NCI-H1694 treated with DMSO at 0.1 percent for 48 hours (cell line): Measurements from ENCODE around the gene POLR2L.

Source experiments
- DNase-seq: peaks from one replicate; lab custom pipeline; 2025; lab: John Stamatoyannopoulos, UW

Gene POLR2L

DNA sequence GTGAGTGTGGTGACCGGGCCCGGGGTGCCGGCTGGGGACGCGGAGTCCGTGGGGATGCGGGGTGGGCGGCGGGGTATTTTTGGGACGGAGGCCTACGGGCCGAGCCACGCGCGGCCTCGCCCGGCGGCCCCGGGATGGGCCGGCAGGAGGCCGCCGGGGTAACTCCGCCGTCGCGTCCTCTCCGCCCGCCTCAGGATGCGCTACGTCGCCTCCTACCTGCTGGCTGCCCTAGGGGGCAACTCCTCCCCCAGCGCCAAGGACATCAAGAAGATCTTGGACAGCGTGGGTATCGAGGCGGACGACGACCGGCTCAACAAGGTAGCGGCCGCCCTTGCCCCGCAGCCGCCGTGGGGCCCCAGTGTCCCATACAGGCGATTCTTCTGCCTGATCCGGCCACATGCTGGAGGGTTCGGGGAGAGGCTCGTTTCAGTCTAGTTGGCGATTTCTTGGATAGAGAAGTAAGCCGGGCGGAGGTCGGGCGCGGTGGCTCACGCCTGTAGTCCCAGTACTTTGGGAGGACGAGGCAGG is 32.2 kb downstream of the POLR2L start:
- DNase-seq = no peak

DNA sequence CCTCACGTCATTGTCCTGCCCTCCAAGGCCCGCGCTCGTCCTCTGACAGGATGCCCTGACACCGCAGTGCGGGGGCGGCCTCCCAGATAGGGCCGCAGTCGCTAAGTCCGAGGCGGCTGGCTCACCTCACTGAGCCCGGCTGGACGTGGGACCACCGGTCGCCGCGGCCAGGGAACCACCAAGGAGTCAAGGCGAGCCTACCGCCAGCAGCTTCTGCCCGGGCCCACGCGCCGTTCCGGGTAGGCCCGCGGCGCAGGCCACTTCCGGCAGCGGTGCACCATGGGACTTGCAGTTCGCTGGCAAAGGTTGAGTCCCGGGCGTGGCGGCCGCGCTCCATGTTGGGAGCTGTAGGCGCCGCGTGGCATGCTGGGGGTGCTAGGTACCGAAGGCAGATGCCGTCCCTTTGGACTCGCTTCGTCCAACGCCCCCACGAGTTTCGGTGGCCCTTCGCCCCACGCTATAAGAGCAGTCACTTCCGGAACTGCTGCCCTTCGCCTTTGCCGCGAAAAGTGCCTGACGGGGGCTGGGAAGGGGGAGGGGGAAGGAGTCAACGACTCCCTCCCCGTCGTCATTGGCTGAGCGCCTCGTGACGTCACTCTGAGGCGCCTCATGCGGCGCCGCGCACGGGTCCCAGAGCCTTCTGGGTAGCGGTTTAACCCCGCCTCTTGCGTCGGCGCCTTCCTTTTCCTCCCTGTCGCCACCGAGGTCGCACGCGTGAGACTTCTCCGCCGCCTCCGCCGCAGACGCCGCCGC is 32.9 kb downstream of the POLR2L start, which contains the start of gene RPLP2:
TSS of gene RPLP2 (plus strand) at position 681 of the 753 bp plus-strand sequence. CDS start 268 bp downstream, outside the sequence.
- peak; percentile 87 for DNase-seq

DNA sequence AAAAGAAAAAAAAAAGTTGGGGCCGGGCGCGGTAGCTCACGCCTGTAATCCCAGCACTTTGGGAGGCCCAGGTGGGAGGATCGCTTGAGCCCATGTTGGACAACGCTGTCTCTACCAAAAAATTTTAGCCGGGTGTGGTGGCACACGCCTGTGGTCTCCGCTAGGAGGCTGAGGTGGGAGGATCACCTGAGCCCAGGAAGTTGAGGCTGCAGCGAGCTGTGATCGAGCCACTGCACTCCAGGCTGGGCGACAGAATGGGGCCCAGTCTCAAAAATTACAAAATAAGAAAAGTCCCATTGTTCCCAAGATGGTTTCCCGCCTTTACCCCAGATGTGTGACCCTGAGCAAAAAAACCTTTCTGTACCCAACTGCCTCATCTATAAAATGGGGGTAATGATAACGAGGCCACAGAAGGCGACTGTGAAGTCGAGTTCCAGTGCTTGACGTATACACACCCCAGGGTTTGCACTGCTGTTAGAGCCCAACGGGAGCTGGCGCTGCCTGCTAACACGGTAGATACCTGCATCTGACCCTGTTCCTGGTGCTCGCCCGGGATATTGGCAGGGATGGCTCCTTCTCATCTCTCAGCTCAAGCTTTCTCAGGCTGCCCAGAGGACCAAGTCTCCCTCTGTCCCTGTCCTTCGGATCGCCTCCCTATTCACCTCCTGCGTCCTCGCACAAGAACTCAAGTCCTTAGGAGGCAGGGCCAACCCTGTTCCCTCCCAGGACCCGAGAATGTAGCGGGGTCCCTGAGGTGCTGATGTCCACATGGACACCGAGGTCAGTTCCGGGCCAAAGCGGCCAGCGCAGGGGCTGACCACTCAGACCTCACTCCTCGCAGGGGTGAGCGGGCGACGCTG is 33.7 kb downstream of the POLR2L start:
- DNase-seq = no peak

DNA sequence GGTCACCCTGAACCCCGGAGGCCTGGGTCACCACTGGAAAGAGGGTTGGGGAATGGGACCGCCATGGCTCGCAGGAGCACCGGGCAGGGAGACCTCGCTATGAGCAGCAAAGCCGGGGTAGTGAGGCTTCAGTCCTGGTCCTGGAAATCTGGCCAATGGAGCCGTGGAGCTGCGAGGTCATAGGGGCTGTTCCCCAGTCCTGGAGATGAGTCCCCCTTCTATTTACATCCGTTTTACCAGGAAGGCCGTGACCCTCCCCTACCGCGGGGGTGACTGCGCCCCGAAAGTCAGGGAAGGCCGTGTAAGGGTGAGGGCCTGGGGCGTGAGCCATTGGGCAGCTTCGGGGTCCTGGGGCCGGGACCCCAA is 37.7 kb downstream of the POLR2L start:
- DNase-seq = no peak

DNA sequence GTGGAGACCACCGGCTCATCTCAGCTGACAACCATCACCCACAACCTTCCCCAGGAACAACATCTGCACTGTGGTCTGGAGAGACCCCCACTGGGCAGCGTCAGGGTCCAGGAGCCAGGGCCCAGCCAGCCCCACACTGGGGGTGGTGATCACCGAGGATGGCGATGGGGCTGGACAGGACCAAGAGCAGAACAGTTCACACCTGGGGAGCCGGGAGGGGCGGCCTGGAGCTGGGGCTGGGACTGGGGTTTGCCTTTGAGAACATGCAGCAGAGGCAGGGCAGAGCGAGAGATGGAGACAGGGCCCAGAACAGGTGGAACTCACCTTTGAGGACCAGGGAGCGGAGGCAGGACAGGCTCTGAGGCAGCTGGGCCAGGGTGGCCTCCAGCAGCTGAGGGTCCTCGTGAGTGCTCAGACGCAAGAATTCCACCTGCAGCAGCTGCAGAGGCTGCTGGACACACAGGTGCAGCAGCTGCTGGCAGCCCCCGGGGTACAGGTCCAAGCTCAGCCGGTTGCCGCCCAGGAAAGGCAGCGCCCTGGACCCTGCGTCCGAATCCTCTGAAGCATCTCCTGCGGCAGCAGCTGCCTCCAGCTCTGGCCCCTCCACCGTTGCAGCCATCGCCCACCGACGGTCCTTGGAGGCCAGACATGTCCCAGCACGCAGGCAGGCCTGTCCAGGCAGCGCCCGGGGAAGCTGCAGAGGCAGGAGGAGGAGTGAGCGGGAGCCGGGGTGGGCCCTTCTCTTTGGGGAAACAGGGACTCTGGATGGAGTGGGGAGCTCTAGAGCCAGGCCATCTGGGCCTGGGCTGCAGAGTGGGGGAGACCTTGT is 38.3 kb downstream of the POLR2L start:
- DNase-seq = peak; percentile 32

DNA sequence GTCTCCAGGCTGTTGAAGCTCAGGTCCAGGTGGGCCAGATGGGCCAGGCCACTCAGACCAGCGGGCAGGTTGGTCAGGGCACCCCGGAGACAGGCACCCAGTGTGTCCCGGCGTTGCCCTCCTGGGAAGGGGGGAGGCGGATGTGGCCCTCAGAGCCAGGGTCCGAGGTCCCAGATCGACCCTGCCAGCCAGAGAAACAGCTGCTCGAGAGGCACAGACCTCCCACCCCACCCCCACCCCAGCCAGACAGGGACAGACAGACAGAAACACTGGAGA is 38.9 kb downstream of the POLR2L start:
- no peak for DNase-seq

DNA sequence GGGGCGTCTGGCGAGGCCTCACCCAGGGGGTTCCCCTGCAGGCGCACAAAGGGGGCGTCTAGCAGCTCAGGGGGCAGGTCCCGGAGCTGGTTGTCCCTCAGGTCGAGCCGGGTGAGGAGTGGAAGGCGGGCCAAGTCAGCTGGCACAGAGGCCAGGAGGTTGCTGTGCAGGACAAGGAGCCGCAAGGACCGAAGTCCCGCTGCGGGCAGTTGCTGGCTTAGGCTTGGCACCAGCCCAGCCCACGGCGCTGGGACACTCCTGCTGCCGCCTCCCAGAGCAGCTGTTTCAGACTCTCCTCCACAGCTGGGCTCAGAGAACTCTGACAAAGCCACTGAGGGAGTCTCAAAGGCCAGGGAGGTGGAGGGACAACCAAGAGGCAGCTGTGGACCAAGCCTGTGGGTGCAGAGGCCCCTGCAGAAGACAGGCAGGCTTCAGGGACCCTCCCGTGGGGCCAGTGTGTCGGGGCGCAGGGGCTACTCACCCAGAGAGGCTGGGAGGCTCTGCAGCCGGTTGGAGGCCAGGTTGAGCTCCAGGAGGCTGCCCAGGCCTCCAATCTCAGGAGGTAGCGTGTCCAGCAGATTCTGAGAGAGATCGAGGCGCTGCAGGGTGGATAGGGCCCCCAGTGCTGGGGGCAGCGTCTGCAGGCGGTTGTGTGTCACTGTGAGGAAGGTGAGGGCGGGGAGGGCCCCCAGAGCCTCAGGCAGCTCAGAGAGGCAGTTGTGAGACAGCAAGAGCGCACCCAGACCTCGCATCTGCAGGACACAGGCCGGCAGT is 39.4 kb downstream of the POLR2L start:
- no peak for DNase-seq

DNA sequence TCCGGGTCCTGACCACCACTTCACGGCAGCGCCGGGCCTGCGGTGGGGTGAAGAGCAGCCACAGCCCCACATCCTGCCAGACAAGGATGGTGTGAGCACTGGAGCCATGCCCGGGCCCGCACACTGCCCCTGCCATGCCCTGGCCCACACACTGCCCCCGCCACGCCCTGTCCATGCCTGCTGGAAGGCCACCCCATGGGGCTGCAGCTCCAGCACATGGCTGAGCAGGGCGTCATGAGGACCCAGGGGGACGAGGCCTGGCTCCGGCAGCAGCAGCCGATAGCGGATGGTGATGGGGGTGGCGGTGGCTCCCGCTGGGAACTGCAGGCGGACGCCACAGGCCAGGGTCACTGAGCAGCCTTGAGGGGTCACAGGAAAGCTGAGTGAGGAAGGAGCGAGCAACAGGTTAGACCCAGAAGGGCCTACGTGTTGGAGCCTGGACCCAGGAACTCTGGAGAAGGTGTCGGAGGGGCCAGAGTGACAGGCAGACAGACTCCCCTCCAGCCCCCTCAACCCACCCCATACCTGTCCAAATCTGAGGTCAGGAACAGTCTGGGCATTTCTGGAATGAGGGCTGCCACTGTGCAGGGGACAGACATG is 40.2 kb downstream of the POLR2L start:
- no peak for DNase-seq

DNA sequence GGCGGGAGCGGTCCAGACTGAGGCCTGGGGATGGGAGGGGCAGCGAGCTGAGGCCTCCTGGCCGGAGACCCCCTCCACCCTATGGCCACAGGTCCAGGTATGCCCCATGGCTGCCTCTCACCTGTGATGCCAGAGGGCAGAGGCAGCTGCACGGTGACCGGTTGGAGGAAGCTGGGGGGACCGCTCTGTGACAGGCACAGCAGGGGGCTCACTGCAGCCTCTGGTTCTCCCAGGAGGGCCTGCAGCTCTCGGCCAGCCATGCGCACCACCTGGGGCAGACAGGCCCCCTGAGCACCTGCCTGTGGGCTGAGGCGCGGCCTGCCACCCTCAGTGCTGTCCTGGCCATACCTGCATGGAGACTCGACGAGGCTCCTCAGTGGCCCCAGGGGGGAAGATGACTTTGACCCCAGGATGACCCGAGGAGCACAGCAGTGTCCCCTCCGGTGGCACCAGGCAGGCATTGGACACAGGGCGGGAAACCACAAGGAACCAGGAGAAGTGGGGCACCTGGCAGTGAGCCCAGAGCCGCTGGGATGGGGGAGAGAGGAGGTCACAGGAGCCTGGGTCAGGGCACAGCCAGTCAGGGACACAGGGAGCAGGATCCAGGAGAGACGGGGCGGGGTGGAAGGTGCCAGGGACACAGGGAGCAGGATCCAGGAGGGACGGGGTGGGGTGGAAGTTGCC is 41.1 kb downstream of the POLR2L start:
- DNase-seq = no peak

DNA sequence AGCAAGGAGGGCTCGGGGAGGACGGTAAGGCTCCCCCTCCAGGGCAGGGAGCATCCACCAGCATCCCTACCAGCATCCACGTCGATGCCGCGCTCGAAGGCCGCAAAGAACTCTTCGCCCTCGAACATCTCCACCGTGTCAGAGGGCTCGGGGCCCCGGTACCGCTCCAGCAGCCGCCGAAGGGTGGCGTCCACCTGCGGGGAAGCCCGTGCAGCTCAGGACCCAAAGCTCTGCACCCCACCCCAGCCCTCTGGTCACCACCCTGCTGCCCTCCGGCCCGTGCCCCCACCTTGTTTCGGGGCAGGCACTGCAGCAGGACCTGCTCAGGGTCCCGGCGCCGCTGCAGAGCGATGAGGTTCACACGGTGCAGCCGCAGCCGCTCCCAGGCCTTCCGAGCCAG is 41.9 kb downstream of the POLR2L start:
- no peak for DNase-seq

DNA sequence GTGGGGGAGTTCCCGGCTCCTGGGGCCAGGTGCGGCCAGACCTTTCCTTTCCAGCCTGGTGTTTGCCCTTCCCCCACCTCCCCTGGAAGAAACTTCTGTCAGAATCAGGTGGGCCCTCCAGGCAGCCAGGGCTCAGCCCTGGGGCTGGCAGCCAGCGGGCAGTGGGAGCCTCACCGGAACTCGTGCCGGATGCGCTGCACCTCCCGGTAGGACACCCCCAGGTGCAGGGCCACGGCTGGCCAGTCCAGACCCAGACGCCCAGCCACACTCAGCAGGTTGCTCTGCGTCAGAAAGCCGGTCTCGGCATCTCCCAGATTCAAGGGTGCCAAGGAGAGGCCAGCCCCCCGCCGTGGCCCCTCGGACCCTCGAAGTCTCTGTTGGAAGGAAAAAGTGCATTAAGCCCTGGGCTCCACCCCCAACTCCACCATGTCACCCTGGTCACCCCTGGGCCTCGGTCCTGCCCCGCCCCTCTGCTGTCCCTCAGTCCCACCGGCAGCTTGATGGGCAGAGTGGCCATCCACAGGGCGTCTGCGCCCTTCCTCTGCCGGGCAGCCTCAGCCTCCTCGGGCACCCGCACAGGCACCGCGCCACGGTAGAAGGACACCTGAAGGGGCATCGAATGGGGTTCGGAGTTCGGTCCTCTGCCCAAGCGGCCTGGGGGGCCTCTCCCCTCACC is 42.5 kb downstream of the POLR2L start:
- DNase-seq = no peak

DNA sequence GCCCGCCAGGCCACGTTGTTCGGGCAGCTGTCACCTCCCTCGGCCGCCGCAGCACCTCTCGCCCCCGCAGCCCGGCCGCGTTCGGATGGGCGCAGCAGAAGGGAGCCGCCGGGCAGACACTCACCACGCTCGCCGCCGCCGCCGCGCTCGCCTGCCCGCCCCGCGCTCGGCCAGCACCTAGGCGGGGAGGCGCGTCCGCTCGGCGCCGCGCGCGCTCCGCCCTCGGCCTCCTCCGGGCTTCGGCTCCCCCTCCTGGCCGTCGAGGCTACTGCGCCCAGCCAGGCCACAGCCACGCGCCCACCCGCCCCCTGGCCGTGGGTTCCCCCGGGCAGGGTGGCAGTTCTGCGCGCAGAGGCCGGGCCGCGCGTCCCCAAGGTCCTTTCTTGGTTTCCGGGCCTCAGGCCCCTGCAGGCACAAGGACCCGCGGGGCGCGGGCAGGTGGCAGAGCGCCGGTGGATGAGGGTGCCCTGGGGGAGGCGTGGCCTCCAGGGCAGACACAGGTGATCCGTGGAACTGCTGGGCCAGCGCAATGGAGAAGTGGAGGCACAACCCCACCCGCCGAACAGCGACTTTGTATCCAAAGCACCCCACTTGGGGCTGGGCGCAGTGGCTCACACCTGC is 44.1 kb downstream of the POLR2L start, which contains the start of gene SLC25A22:
TSS of gene SLC25A22 (minus strand) at position 189 of the 621 bp plus-strand sequence. CDS start 3,275 bp downstream, outside the sequence.
- peak; percentile 16 for DNase-seq

DNA sequence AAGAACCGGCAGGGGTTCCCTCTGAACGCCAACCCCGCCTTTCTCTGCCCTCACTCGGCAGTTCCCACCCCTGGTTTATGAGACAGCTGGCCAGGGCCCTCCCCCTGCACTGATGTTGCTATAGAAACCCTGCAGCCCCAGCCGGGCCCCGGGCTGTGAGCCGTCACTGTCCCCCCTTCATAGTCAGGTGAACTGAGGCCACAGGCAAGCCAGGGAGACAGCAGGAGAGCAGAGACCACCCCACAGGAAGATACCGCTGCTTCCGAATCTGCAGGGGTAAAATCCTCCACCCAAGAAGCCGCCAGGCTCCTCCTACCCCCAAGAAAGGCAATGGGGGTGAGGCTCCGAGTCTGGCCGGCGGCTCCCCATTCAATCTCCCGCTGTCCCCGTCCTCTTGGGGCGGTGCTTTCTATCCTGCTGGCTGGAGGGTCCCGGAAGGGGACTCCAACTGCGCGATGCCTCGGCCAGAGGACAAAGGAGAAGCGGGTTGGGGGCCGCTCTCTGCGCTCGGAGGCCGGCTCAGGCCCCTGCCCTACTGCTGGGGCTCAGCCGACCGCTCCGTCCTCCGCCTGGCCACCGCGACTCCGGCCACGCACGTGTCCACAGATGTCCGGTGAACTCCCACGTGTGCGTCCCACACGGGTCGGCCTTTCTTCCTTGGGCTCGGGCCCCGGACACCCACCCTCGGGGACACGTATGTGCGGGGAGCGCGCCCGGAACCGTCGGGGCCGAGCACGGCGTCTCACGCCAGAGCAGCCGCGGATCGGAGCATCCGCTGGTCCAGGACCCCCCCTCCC is 44.8 kb downstream of the POLR2L start:
- peak; percentile 86 for DNase-seq

DNA sequence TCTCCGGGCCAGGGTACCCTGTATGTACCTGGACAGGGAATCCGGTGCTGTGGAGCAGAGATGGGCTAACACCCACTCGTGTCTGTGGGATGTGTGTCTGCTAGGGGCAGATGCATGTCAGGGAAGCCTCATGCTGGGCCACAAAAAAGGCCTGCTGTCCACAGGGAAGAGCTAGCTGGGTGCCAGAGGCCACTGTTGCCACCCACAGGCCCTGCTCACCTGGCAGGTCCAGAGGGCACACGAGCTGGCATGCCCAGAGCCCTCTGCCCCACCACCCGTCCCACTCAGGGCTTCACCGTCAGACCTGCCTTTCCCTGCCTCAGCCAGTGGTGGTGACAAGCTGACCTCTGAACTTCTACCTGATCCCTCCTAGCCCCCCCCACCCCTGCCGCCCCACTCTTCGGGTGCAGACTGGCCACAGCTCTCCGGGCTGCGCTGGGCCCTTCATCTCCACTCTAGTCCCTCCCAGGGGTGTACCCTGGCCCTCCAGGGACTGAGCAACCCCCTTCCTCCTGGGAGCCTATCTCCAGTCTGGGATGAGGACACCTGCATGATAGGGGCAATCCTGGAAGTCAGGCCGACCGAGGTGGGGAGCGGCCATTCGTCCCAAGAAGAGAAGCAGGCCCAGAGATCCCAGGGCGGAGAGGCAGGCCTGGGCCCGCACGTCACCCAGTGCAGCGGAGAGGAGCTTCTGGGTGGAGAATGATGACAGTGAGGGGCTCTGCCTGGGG is 45.6 kb downstream of the POLR2L start:
- DNase-seq = no peak

DNA sequence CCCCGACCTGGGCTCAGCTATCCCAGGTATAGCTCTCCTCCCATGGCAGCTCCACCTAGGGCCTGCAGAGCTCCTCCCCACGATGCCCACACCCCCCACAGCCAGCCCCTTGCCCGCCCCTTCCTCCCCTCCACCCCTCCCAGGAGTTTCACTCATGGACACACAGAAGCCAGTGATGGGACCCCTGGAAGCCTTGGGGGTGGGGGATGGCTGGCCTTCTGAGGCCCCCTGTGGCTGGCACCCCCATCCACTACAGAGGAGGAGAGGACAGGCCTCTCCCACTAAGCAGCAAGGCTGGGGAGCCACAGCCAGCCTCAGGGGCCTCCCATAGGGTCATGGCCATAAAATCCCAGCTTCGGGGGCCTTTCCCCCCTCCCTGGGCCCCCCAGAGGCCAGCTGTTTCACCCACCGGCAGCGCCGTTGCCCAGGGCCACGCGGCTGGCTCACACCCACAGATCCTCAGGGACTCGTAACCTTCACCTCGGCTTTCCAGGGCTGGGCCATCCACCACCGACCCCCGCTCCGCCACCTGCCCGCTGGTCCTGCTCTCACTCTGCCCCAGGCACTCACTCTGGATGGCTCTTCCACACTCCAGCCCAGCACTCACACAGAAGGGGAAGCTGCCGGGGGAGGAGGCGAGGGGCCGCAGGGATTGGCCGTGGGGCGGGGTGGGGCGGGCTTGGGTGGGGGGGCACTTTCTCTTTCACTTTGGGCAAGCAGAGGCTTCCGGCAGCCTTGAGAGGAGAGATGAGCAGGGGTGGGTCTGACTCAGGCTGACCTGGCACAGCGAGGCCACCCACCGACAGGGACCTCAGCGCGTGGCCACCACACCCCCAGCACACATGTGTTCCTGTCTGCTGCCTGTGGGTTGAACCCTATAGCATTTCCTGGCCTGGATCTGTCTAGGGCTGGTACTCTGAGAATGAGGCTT is 46.4 kb downstream of the POLR2L start:
- DNase-seq = no peak

DNA sequence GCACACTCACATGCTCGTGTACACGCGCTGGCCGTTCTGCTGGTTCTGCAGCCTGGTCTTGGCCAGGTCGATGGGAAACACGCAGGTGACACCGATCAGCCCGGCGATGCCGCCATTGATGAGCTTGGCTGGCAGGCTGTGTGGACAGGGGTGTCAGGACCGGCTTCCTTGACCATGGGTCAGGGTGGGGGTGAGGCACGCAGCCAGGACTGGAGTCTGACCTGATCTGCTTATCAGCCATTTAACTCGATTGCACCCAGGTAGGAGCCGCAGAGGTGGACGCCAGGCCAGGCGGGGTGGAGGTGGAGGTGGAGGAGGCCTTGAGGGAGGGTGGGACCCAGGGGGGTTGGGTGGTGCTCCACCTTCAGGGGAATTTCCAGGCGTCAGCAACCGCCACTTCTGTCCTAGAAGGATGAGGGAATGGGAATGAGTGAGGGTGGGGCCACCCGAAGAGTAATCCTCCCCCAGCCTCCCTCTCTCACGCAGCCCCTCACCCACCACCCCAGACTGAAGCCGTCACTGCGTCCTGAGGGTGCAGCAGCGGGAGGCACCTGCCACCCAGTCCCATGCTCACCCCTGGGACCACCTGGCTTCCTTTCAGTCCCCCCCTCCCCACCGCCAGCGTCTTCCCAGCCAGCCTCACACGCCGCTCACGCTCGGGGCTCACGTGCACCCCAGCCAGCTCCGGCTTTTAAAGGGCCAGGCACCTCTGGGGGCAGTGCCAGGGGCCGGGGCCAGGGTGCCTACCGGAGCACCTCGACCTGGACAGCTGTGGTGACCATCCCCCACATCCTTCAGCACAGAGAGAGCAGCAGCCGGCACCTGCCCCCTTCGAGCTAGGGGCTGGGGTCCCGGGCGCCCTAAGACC is 47.3 kb downstream of the POLR2L start:
- no peak for DNase-seq
